Progenitor cell of endocrine pancreas (in vitro differentiated cells): Measurements from ENCODE around the gene CIB4. TPM values are rescaled to one million over a fixed set of nuclear protein-coding genes. Genes with fewer than 3 reads are reported as not detected.

ENCODE experiments used
- DNase-seq: peaks from one replicate; pipeline ENCODE4 v3.0.0; 2021; ENCODE audit warnings: low spot score; ENCODE audit not compliant: unreplicated experiment
- H3K27ac Mint-ChIP-seq: 2 replicates; pipeline ENCODE4 v1.8.0; 2021; ENCODE audit warnings: mild to moderate bottlenecking, moderate library complexity, mixed read lengths
- H3K27me3 Mint-ChIP-seq: 2 replicates; pipeline ENCODE4 v1.8.0; 2021; ENCODE audit warnings: mixed read lengths
- H3K36me3 Mint-ChIP-seq: 2 replicates; pipeline ENCODE4 v1.8.0; 2022; ENCODE audit warnings: mixed read lengths; ENCODE audit not compliant: insufficient read depth
- H3K4me1 Mint-ChIP-seq: 2 replicates; pipeline ENCODE4 v1.8.0; 2021; ENCODE audit warnings: low read depth, mixed read lengths
- H3K4me3 Mint-ChIP-seq: 2 replicates; pipeline ENCODE4 v1.8.0; 2021; ENCODE audit warnings: low read depth, mild to moderate bottlenecking, moderate library complexity, mixed read lengths
- H3K9me3 Mint-ChIP-seq: 2 replicates; pipeline ENCODE4 v1.8.0; 2021; ENCODE audit warnings: low read depth, mixed read lengths
- total RNA-seq: library from RNA; stranded (reverse); gene quantifications from 2 replicates; pipeline ENCODE4 v1.2.1, GENCODE V29; 2021
- TF ChIP-seq, protein P1 (sequence below): fragments of 200-600 bp; sonication (generic); IDR thresholded peaks from one replicate; pipeline ENCODE4 v1.5.0; 2021; ENCODE audit warnings: antibody characterized with exemption, mild to moderate bottlenecking; ENCODE audit not compliant: unreplicated experiment

Gene CIB4
- total RNA-seq, 1 donor from 2014 or later = not detected

DNA sequence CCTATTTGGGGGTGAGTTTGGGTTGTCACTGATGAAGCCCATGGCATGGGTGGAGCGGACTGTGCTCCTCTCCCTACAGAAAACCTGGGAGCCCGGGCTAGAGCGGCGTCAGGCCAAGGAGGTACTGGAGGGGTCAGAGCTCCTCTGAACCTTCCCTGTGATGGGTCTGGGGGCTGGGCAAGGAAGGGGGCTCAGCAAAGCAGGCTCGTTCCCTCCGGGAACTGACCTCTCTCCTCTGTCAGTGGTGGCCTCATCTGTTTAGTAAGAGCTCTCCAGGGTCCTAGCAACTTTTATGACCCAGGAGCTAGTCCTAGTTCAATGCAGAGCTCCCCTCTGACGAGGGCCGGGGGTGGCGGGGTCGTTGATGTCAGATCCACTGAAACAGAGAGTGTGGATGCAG, 100.9 kb downstream of the CIB4 start:
- Mint-ChIP-seq H3K27me3 (peaks cover 27% of the 10 kb centered on the region), H3K4me3 (no peak overlapping the region), H3K27ac (no peak overlapping the region), H3K36me3 (no peaks in the 10 kb centered on the region), H3K9me3 (no peaks in the 10 kb centered on the region), H3K4me1 (peaks cover 8% of the 10 kb centered on the region)
- TF ChIP-seq, protein P1, sequence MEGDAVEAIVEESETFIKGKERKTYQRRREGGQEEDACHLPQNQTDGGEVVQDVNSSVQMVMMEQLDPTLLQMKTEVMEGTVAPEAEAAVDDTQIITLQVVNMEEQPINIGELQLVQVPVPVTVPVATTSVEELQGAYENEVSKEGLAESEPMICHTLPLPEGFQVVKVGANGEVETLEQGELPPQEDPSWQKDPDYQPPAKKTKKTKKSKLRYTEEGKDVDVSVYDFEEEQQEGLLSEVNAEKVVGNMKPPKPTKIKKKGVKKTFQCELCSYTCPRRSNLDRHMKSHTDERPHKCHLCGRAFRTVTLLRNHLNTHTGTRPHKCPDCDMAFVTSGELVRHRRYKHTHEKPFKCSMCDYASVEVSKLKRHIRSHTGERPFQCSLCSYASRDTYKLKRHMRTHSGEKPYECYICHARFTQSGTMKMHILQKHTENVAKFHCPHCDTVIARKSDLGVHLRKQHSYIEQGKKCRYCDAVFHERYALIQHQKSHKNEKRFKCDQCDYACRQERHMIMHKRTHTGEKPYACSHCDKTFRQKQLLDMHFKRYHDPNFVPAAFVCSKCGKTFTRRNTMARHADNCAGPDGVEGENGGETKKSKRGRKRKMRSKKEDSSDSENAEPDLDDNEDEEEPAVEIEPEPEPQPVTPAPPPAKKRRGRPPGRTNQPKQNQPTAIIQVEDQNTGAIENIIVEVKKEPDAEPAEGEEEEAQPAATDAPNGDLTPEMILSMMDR = no peak
- DNase-seq = no peak

DNA sequence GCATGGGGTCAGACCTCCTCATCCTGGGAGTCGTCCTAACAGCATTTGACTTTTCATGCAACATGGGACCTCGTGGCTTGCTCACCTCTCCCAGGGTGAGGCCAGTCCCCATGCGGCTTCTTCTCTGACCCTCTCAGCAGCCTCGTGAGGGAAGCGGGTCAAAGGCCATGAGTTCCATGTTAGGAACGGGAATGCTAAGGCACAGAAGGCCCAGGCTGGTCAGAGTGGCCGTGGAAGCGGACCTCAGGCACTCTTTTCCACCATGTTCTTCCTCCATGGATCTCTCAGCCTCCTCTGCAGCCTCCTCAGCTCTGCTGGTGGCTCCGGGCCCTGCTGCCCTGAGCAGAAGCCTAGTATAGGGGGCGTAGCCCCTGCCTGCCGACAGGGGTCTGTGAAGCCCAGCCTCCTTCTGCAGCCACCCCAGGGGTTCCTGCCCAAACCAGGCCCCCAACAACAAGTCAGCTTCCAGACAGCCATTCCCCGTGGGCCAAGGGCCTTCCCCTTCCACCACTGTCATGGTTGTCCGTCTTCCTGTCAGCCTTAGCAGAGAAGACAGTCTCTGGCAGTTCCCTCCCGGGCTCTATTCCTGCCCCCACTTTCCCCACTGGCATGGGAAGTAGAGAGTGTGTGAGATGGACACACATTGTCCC, 103.2 kb downstream of the CIB4 start:
- Mint-ChIP-seq H3K4me3 (no peak overlapping the region), H3K36me3 (no peaks in the 10 kb centered on the region), H3K27ac (no peak overlapping the region), H3K9me3 (no peaks in the 10 kb centered on the region), H3K27me3 (peaks cover 27% of the 10 kb centered on the region), H3K4me1 (peaks cover 8% of the 10 kb centered on the region)
- no peak for DNase-seq
- TF ChIP-seq, protein P1 = no peak

DNA sequence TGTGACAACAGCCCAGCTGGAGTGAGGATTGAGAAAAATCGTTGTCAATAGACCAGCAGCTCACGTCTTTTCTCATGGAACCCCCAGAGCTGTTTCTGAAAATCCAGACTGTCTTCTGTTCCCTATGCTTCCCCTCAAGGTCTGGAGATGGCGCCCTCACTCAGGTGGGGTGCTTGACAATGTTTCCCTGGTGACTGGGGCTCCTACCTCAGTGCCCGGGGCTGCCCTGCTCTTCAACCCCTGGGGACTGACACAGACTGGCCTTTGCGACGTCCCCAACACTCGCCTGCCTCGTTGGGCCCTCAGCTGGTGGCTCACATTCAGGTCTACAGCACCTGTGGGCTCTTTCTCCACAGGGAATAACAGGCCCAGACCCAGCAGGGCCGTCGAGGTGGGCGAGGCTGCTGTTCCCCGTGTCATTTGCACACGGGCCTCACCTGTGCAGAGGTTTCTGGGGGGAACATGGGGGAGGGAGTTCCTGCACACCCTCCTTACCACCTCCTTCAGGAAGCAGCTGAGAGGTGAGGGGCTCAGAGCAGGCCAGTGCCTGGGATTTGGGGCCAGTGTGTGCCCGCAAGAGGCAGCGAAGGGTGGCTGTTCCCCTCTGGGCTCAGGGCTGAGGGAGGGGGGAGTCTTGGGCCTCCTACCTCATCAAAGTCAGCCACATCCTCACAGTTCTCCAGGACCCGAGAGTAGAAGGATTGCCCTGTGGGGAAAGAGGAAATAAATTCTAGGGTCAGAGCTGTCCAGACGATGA, 103.9 kb downstream of the CIB4 start:
- no peaks in the 10 kb centered on the region for H3K9me3 Mint-ChIP-seq
- peaks cover 8% of the 10 kb centered on the region for H3K4me1 Mint-ChIP-seq
- TF ChIP-seq, protein P1 = no peak
- H3K36me3 Mint-ChIP-seq = no peaks in the 10 kb centered on the region
- no peak overlapping the region for H3K27ac Mint-ChIP-seq
- no peak overlapping the region for H3K4me3 Mint-ChIP-seq
- H3K27me3 Mint-ChIP-seq = peaks cover 23% of the 10 kb centered on the region
- DNase-seq = no peak

DNA sequence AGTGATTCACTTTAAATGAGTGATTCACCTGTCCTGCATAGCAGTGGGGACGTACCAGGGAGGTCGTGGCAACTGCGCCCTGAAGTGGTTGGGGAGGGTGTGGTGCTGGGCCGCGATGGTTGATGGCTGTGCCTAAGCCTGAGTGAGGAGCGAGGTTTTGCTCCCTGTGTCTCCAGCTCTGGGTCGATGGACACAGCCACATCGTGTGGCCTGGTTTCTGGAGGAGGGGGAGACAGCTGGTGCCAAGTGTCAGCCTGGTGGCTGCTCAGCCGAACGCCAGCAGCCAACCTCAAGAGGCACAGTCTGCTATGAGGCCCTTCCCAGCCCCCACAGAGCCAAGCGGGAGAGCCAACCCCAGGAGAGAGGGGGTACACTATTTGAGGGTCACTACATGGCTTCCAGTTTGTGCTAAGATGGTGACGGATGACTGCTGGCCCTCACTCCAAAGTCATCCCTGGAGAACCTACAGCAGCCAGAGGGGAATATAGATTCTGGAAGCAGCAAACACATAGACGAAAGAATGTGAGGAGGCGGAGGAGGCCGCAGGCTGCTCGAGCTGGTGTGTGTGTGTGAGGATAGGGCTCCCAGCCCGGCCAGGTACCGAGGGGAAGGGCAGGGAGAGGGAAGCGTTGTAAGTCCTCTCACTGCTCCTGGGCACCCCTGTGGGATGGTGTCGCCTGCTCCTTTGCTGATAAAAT, 104.6 kb downstream of the CIB4 start:
- no peak overlapping the region for H3K4me3 Mint-ChIP-seq
- H3K36me3 Mint-ChIP-seq = no peaks in the 10 kb centered on the region
- no peak overlapping the region for H3K27ac Mint-ChIP-seq
- TF ChIP-seq, protein P1 = no peak
- H3K4me1 Mint-ChIP-seq = peaks cover 5% of the 10 kb centered on the region
- H3K9me3 Mint-ChIP-seq = no peaks in the 10 kb centered on the region
- H3K27me3 Mint-ChIP-seq = peaks cover 17% of the 10 kb centered on the region
- DNase-seq = no peak

DNA sequence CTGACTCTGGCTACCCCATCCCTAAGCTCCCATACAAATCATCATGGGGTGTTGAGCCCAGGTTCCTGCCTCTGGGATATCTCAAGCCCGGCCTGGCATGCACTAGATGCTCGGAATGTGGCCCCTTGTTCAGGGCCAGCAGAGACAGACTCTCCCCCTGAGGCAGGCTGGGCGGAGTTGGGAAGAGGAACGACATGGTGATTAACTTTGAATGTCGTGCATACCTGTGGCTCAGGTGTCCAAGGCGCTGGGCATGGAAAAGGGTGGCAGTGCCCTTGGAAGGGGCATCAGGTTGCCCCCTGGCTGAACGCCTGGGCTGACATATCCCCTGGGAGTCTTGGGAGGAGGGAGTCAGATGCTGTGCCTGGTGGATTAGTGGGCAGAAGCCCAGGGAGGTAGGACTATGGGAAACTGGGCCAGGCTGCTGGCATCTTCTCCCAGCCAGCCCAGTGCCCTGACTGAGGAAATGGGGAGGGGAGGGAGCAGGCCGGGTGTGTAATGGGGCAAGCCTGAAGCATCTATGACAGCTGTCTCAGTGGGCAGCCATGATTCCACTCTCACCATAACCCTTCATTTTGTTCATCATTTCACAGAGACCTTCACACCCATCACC, 105.4 kb downstream of the CIB4 start:
- H3K4me3 Mint-ChIP-seq = no peak overlapping the region
- no peaks in the 10 kb centered on the region for H3K9me3 Mint-ChIP-seq
- peaks cover 3% of the 10 kb centered on the region for H3K4me1 Mint-ChIP-seq
- TF ChIP-seq, protein P1 = no peak
- DNase-seq = no peak
- H3K36me3 Mint-ChIP-seq = no peaks in the 10 kb centered on the region
- H3K27me3 Mint-ChIP-seq = peaks cover 22% of the 10 kb centered on the region
- H3K27ac Mint-ChIP-seq = no peak overlapping the region
